ENCODE measurements around the gene FHIP1B.

The FHIP1B gene

GRCh38 chr11:6238902-6239301 lies 4.5 kb upstream of the FHIP1B start, which contains the start of gene CNGA4:
Gene CNGA4, plus strand, starts transcription at chr11:6239089. Its CDS starts 118 bp downstream, at chr11:6239207.
- no peak for DNase-seq

GRCh38 chr11:6237761-6238302 lies 3.4 kb upstream of the FHIP1B start:
- DNase-seq = no peak

- DNase-seq = no peak
These were observed 2.8 kb upstream of the FHIP1B start for GRCh38 chr11:6237266-6237665.

DNA sequence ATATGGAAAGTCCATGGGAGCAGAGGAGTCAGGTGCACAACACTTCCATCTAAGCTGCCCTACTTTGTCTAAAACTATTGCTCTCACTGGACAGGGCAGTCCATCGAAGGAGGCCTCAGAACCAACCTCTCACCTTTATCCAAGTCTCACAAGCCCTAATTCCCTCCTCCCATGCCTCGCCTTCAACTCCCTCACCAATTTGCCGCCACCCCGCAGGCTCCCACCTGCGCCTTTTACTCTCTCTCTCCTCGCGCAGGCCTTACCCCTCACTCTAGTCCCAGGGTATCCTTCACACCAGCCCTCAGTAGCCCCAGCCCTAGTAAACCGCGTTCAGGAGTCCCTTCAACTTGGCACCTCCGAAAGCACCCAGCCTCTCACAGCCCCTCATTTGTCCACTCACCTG lies 451 bp downstream of the FHIP1B start:
- no peak for DNase-seq

GRCh38 chr11:6232899-6233298 lies 1.5 kb downstream of the FHIP1B start:
- DNase-seq = no peak

DNA sequence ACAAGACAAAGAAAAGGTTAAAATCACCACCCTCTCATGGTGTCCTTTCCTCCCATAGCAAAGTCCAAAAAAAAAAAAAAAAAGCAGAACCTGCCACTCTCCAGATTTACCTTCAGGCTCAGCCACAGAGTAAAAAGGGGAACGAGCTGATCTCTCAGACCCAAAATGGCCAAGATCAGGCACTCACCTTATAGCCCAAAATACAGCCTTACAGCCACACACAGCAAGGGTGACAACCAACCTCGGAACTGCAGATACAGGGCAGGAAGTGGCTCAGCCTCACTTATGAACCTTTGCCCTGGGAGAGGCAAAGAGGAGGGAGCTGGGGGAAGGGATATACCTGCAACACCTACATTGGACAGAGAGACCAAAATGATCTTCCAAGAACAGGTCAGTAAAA lies 4.5 kb downstream of the FHIP1B start:
- no peak for DNase-seq

DNA sequence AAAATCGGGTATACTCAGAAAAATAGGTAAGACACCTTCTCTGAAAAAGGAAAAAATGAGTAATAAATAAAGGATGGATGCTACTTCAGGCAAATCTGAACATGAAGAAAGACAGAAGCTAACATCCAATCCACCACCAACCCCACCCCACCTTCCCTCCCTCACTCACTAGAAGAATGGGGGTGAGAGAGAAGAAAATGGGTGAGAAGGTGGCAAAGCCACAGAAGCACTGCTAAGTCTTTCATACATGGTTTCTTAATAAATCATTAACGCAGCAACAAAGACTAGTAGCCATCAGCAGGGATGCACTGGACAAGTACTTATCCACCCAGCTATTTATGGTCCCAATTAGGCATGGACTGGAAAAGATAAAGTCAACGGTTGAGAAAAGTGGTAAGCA lies 5.9 kb downstream of the FHIP1B start:
- no peak for DNase-seq

DNA sequence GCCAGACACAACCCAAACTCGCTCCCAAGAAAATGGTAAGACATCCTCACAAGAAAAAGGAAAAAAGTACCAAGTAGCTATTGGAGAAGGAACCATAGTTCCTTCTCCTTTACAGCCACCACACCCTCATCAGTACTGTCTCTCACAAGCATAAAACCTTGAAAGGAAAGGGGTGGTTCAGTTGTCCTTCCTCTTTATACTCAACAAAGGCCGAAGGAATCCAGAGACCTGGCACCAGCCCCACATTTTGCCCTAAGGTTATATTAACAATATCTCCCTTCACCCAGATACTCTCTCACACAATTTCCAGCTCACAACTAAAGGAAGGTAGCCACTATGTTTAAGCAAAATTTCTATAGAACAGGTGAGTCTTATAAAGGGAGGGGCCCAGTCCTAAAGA lies 8.5 kb downstream of the FHIP1B start:
- DNase-seq = no peak

DNA sequence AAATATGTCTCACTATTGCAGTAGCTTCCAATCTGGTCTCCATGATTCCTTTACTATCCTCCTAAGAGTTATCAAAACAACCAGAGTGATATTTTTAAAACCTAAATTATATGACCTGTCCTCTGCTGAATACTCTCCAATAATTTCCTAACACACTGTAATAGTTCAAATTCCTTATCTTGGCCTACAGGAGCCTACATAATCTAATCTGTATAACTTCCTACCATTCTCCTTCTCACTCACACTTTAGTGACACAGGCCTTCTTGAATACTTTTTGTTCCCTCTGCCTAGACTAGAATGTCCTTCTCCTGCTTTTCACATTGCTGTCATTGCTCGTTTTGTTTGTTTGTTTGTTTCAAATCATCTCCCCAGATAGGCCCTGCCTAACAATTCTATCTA lies 9.4 kb downstream of the FHIP1B start:
- DNase-seq = no peak

DNA sequence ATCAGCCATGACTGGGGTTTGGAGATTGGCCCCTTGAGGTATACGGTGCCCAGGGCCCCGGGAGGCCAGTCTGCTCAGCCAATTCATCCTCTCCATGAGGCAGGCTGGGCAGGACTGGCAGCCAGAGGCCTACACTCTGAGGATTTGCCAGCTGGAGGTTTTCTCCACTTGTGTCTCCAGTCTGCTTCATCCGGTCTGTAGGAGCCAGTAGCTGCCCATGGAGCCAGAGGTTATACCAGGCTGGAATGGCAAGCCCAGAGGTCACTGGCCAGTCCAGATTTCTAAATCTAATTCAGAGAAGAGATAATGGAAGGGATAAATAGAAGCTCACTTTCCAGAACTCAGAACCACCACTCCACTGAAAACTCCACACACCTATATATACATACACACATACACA lies 10.0 kb downstream of the FHIP1B start:
- DNase-seq = no peak

- DNase-seq = no peak
These were observed 10.6 kb downstream of the FHIP1B start for GRCh38 chr11:6223854-6224253.

- no peak for DNase-seq
These were observed 15.1 kb downstream of the FHIP1B start for GRCh38 chr11:6219359-6219758.

DNA sequence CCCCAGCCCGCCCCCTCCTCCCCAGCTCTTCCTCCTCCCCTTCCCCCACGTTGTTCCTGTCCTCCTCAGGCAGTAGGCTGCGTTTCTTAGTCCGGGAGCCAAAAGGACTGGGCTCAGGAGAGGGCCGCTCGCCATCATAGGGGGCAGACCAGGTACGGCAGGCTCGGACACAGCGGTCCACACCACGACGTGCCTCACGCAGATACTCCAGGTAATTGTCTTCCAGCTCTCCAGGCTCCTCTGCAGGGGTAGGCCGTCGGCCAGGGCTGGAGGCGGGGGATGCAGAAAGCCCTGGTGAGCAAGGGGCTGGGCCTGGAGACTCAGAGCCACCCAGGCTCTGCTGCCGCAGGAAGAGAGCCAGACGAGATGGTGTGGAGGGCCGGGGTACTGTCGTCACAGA lies 16.7 kb downstream of the FHIP1B start:
- DNase-seq = no peak

DNA sequence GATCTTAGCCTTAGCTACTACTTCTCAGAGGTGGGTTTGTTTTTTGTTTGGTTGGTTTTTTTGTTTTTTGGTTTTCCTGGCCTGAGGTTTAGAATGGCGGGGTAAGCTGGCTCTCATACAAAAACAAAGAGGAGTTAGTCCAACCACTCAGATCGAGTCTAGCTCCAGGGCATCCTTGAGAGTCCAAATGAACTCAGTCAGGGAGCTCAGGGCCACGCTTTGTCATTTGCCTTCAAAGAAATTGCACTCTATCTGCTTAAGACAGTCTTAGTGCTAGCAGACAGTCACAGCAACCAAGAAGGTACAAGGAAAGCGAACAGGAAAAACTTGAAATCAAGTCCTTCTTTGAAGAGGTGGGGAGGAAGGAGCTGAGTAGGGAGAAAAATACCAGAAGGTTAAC lies 17.9 kb downstream of the FHIP1B start:
- DNase-seq = no peak

GRCh38 chr11:6214530-6214929 lies 19.9 kb downstream of the FHIP1B start:
- DNase-seq = no peak

GRCh38 chr11:6210274-6210955 lies 24.0 kb downstream of the FHIP1B start:
- DNase-seq = no peak

DNA sequence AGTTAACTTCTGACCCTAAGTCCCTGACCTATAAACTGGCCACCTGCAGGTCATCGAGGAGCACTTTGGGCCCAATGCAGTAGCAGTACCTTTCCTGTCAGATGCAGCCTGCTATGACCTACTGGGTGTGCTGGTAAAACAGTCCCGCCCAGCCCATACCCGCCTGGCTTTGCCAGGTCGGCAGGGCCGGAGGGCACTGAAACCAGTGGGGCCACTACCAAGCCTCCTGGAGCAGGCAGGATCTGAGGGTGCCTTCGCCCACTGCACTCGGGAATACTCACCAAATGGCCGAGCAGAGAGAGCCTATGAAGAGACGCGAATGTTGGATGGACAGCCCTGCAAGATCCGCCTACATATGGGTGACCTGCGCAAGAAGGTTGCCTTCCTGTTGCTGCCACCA lies 24.6 kb downstream of the FHIP1B start:
- no peak for DNase-seq

DNA sequence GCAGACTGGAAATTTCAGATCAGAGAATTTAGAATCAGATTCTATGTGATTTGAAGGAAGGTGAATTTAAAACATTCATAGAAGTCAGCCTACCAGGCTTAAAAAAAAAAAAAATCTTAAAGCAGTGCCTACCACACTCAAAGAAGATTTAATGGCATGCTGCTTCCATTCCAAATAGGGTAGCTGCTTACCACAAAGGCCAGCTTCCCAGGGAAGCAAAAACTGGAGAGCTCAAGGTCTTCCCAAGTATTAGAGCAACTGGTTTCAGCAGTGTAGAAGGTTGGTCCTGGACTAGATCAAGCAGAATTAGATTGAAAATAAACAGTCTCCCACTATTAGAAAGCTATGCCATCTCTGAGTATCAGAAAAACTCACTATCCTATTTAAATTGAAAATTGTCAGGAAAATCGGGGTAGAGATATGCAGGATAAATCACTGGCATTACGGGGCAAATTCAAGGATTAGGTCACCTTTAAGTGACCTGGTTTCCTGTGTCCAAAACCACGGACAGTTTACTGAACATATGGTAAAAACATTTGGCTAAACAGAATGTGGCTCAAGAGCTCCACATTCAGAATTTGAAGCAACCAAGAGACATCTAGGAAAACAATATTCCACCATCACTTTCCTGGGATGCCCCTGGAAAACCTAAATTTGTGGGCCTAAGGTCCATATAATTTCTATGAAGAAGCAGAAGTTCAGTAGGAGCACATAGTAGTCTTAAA lies 27.8 kb downstream of the FHIP1B start:
- DNase-seq = no peak

DNA sequence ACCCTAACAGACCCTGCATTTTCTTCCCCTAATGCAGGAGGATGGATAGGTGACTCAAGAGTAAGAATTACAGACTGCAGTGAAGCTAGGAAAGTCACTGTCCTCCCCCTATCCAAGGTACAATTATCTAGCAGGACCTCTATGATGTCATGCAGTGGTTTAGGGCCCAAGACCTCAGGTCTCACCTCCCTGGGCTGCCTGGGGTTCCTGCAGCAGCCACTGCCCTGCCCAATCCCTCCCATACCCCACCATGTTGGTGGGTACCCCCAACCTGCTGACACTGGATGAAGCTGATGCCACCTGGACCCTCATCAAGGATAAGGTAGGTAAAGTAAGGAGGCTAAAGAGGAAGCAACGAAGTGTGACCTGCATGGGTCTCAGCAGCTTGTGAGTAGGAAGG lies 29.1 kb downstream of the FHIP1B start, which contains the start of gene C11orf42:
Gene C11orf42 (plus strand): TSS at position 192 of the 400 bp plus-strand sequence. CDS start 59 bp downstream, at position 251.
- no peak for DNase-seq

- no peak for DNase-seq
These were observed 29.7 kb downstream of the FHIP1B start for GRCh38 chr11:6204706-6205105.

DNA sequence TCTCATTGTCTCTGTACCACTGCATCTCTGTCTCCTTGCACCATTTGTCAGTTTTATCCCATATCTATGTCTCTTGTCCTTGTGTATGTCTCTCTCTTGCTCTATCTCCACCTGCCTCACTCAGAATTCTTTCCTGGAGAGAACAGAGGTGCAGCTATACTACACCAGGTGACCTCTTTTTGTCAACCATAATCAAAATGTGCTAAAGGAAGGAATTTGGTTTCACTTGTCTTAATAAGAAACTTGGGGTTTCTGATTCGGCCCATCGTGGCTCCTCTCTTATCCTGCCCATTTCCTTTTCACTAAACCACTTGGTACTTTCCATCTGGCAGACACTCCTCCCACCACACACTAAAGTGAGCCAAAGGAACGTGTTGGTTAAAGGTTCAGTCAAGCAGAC lies 31.1 kb downstream of the FHIP1B start:
- no peak for DNase-seq

GRCh38 chr11:6202041-6202440 lies 32.4 kb downstream of the FHIP1B start:
- no peak for DNase-seq

- DNase-seq = no peak
These were observed 33.0 kb downstream of the FHIP1B start for GRCh38 chr11:6201481-6201880.

- no peak for DNase-seq
These were observed 33.5 kb downstream of the FHIP1B start for GRCh38 chr11:6200975-6201374.
